GM13977 (cell line): Measurements from ENCODE around the gene SH2D2A.

Source experiments
- DNase-seq: peaks from one replicate; pipeline ENCODE4 v3.0.0; 2012; ENCODE audit warnings: low spot score
- CTCF ChIP-seq: IDR thresholded peaks from 2 replicates; pipeline ENCODE4 v1.5.1; 2012; ENCODE audit warnings: mild to moderate bottlenecking, control low read depth; ENCODE audit not compliant: insufficient read depth; ENCODE audit errors: extremely low read depth, missing control alignments
- in situ Hi-C: fragments of 300-500 bp; cut with MboI; formaldehyde crosslinking; loops from one replicate; pipeline ENCODE4 v1.12.0; 2022; ENCODE audit warnings: low sequenced_read_pairs, low pct_unique_long_range_greater_than_20kb, mixed read lengths, inconsistent platforms; ENCODE audit not compliant: unreplicated experiment

SH2D2A gene

GRCh38 chr1:156852418-156852874 lies 35.8 kb upstream of the SH2D2A start:
- DNase-seq, result no peak
- TF ChIP-seq CTCF, result no peak
- in situ Hi-C loops, result loop anchor here (25.0 kb wide), 1 partner anchor 140 kb away; the partner anchor contains the start of gene CRABP2

- no peak for DNase-seq
- no peak for TF ChIP-seq CTCF
- in situ Hi-C loops, result loop anchor here (25.0 kb wide), 1 partner anchor 140 kb away; the partner anchor contains the start of gene CRABP2
Measured at GRCh38 chr1:156851779-156852417, 35.2 kb upstream of the SH2D2A start.

GRCh38 chr1:156849151-156849496 lies 32.5 kb upstream of the SH2D2A start:
- TF ChIP-seq CTCF, result no peak
- in situ Hi-C loops, result no loop called here
- DNase-seq, result peak; percentile 21

- no peak for TF ChIP-seq CTCF
- in situ Hi-C loops, result no loop called here
- peak; percentile 48 for DNase-seq
Measured at GRCh38 chr1:156848461-156849150, 32.0 kb upstream of the SH2D2A start.

GRCh38 chr1:156847591-156848460 lies 31.2 kb upstream of the SH2D2A start:
- no peak for TF ChIP-seq CTCF
- peak; percentile 25 for DNase-seq
- in situ Hi-C loops, result no loop called here

- TF ChIP-seq CTCF, result no peak
- peak; percentile 17 for DNase-seq
- in situ Hi-C loops, result no loop called here
Measured at GRCh38 chr1:156846643-156847042, 30.0 kb upstream of the SH2D2A start.
